KMS-11 (cell line): ENCODE data around the gene NRCAM.

Experiments used
- H2AFZ ChIP-seq: fragments of 200-600 bp; sonication (generic); 2 replicates; pipeline ENCODE4 v1.6.1; 2016; ENCODE audit warnings: antibody characterized with exemption, mixed run types, low read depth
- H3K27ac ChIP-seq: fragments of 200-600 bp; sonication (generic); 2 replicates; pipeline ENCODE4 v1.6.1; 2016; ENCODE audit warnings: mild to moderate bottlenecking, mixed run types
- H3K27me3 ChIP-seq: fragments of 200-600 bp; sonication (generic); 2 replicates; pipeline ENCODE4 v1.6.1; 2017; ENCODE audit warnings: mild to moderate bottlenecking, low read depth, mixed run types, moderate library complexity; ENCODE audit not compliant: insufficient read depth
- H3K36me3 ChIP-seq: fragments of 200-600 bp; sonication (generic); 2 replicates; pipeline ENCODE4 v1.6.1; 2017; ENCODE audit warnings: mild to moderate bottlenecking, mixed run types; ENCODE audit not compliant: insufficient read depth
- H3K4me1 ChIP-seq: fragments of 200-600 bp; sonication (generic); 2 replicates; pipeline ENCODE4 v1.6.1; 2016; ENCODE audit warnings: mild to moderate bottlenecking, low read depth, mixed run types; ENCODE audit not compliant: poor library complexity, severe bottlenecking
- H3K4me2 ChIP-seq: fragments of 200-600 bp; sonication (generic); 2 replicates; pipeline ENCODE4 v1.7.0; 2016; ENCODE audit warnings: mild to moderate bottlenecking, mixed run types
- H3K4me3 ChIP-seq: fragments of 200-600 bp; sonication (generic); IDR thresholded peaks from 2 replicates; pipeline ENCODE4 v1.6.1; 2017; ENCODE audit warnings: low read depth, low read length, mixed read lengths; ENCODE audit not compliant: insufficient read depth
- H3K79me2 ChIP-seq: fragments of 200-600 bp; sonication (generic); 2 replicates; pipeline ENCODE4 v1.6.1; 2016; ENCODE audit warnings: low read depth, mixed run types; ENCODE audit not compliant: insufficient read depth
- H3K9ac ChIP-seq: fragments of 200-600 bp; sonication (generic); 2 replicates; pipeline ENCODE4 v1.6.1; 2016; ENCODE audit warnings: mild to moderate bottlenecking, mixed run types
- H4K20me1 ChIP-seq: fragments of 200-600 bp; sonication (generic); 2 replicates; pipeline ENCODE4 v1.6.1; 2016; ENCODE audit warnings: mild to moderate bottlenecking, mixed run types; ENCODE audit not compliant: insufficient read depth
- CTCF ChIP-seq: fragments of 200-600 bp; sonication (generic); conservative IDR thresholded peaks from 2 replicates; pipeline ENCODE4 v1.6.1; 2017; ENCODE audit warnings: low read depth, mild to moderate bottlenecking, antibody characterized with exemption, low read length, moderate library complexity, mixed read lengths

Gene NRCAM

GRCh38 chr7:108270385-108271015 lies 185.7 kb downstream of the NRCAM start:
- H3K36me3 ChIP-seq, result no peaks in the 10 kb centered on the region
- H3K4me2 ChIP-seq, result no peak overlapping the region
- H3K4me3 ChIP-seq, result no peak overlapping the region
- no peaks in the 10 kb centered on the region for H3K27me3 ChIP-seq
- H3K79me2 ChIP-seq, result no peaks in the 10 kb centered on the region
- H2AFZ ChIP-seq, result no peak overlapping the region
- H3K27ac ChIP-seq, result no peak overlapping the region
- H3K4me1 ChIP-seq, result peaks cover 28% of the 10 kb centered on the region
- no peak for TF ChIP-seq CTCF
- H4K20me1 ChIP-seq, result no peaks in the 10 kb centered on the region
- H3K9ac ChIP-seq, result no peak overlapping the region

- H2AFZ ChIP-seq, result no peak overlapping the region
- TF ChIP-seq CTCF, result no peak
- no peak overlapping the region for H3K27ac ChIP-seq
- H3K4me1 ChIP-seq, result peaks cover 50% of the 10 kb centered on the region
- no peak overlapping the region for H3K4me2 ChIP-seq
- no peak overlapping the region for H3K9ac ChIP-seq
- H4K20me1 ChIP-seq, result no peaks in the 10 kb centered on the region
- no peaks in the 10 kb centered on the region for H3K27me3 ChIP-seq
- H3K36me3 ChIP-seq, result no peaks in the 10 kb centered on the region
- H3K79me2 ChIP-seq, result no peaks in the 10 kb centered on the region
- no peak overlapping the region for H3K4me3 ChIP-seq
These were observed 187.9 kb downstream of the NRCAM start for GRCh38 chr7:108268200-108268820.

GRCh38 chr7:108267615-108268014 lies 188.6 kb downstream of the NRCAM start:
- H3K4me1 ChIP-seq, result peaks cover 57% of the 10 kb centered on the region
- no peaks in the 10 kb centered on the region for H4K20me1 ChIP-seq
- no peak overlapping the region for H3K9ac ChIP-seq
- no peak overlapping the region for H3K4me2 ChIP-seq
- no peaks in the 10 kb centered on the region for H3K79me2 ChIP-seq
- no peak overlapping the region for H3K27ac ChIP-seq
- H2AFZ ChIP-seq, result no peak overlapping the region
- H3K27me3 ChIP-seq, result no peaks in the 10 kb centered on the region
- no peak for TF ChIP-seq CTCF
- no peaks in the 10 kb centered on the region for H3K36me3 ChIP-seq
- H3K4me3 ChIP-seq, result no peak overlapping the region

- H3K36me3 ChIP-seq, result no peaks in the 10 kb centered on the region
- TF ChIP-seq CTCF, result no peak
- no peaks in the 10 kb centered on the region for H3K27me3 ChIP-seq
- no peak overlapping the region for H3K9ac ChIP-seq
- peaks cover 68% of the 10 kb centered on the region for H3K4me1 ChIP-seq
- H4K20me1 ChIP-seq, result no peaks in the 10 kb centered on the region
- H3K4me2 ChIP-seq, result peak overlapping the region; percentile 21; the same call in 1 of the 2 replicates
- H3K27ac ChIP-seq, result no peak overlapping the region; the same call in 1 of the 2 replicates
- H3K79me2 ChIP-seq, result no peaks in the 10 kb centered on the region
- H3K4me3 ChIP-seq, result no peak overlapping the region
- no peak overlapping the region for H2AFZ ChIP-seq
These were observed 189.7 kb downstream of the NRCAM start for GRCh38 chr7:108266491-108266890.
